HepG2 (cell line): ENCODE measurements around the gene RSAD1. TPM values are rescaled to one million over a fixed set of nuclear protein-coding genes. Genes with fewer than 3 reads are reported as not detected.

Experiments used
- ARNTL ChIP-seq: sonication (generic); formaldehyde crosslinking; IDR thresholded peaks from 2 replicates; pipeline ENCODE4 v1.4.0; 2020; ENCODE audit warnings: mild to moderate bottlenecking, missing genetic modification reagents
- MTA1 ChIP-seq: sonication (generic); formaldehyde crosslinking; IDR thresholded peaks from 2 replicates; pipeline ENCODE4 v1.4.0; 2020; ENCODE audit warnings: missing genetic modification reagents, mild to moderate bottlenecking, borderline replicate concordance
- MYPOP ChIP-seq: sonication (generic); formaldehyde crosslinking; IDR thresholded peaks from 2 replicates; pipeline ENCODE4 v1.8.1; 2023; ENCODE audit warnings: mild to moderate bottlenecking, moderate library complexity, missing genetic modification reagents
- NKX3-1 ChIP-seq: sonication (generic); formaldehyde crosslinking; IDR thresholded peaks from 2 replicates; pipeline ENCODE4 v1.5.0; 2020; ENCODE audit warnings: missing genetic modification reagents
- PHF21A ChIP-seq: sonication (generic); formaldehyde crosslinking; IDR thresholded peaks from 2 replicates; pipeline ENCODE4 v1.5.0; 2020; ENCODE audit warnings: mild to moderate bottlenecking, missing genetic modification reagents
- PRDM4 ChIP-seq: sonication (generic); formaldehyde crosslinking; IDR thresholded peaks from 2 replicates; pipeline ENCODE4 v1.9.0; 2021; ENCODE audit warnings: missing genetic modification reagents, borderline replicate concordance
- SIX1 ChIP-seq: sonication (generic); formaldehyde crosslinking; IDR thresholded peaks from 2 replicates; pipeline ENCODE4 v1.4.0; 2020; ENCODE audit warnings: missing genetic modification reagents, borderline replicate concordance
- YEATS2 ChIP-seq: sonication (generic); formaldehyde crosslinking; IDR thresholded peaks from 2 replicates; pipeline ENCODE4 v1.4.0; 2020; ENCODE audit warnings: missing genetic modification reagents, borderline replicate concordance
- YEATS4 ChIP-seq: sonication (generic); formaldehyde crosslinking; IDR thresholded peaks from 2 replicates; pipeline ENCODE4 v1.4.0; 2020; ENCODE audit warnings: missing genetic modification reagents, borderline replicate concordance
- ZBTB37 ChIP-seq: sonication (generic); formaldehyde crosslinking; IDR thresholded peaks from 2 replicates; pipeline ENCODE4 v1.4.0; 2020; ENCODE audit warnings: mild to moderate bottlenecking, missing genetic modification reagents
- ZNF766 ChIP-seq: sonication (generic); formaldehyde crosslinking; IDR thresholded peaks from 2 replicates; pipeline ENCODE4 v1.5.0; 2020; ENCODE audit warnings: missing genetic modification reagents, borderline replicate concordance
- polyA plus RNA-seq, 8 experiments: library from polyadenylated mRNA; depleted of rRNA in 3 of 8; stranded (reverse) in 7 of 8; unstranded in 1 of 8; fragments of >200 nt; fragmentation: Illumina TruSeq in 4 of 8; extraction: Trizol in 4 of 8; gene quantifications; 2 replicates each; pipeline versions ENCODE4 v1.2.1 to v1.2.3, GENCODE V29; 2011 to 2016; ENCODE audit warnings: low read depth in 4 of 8, missing spikeins in 1 of 8, mixed read lengths in 1 of 8; ENCODE audit not compliant: insufficient read depth in 1 of 8
- total RNA-seq, 5 experiments: library from RNA; depleted of rRNA; stranded (reverse); fragments of >200 nt; fragmentation: Illumina TruSeq; extraction: Trizol; gene quantifications; 2 replicates each; pipeline ENCODE4 v1.2.3, GENCODE V29; 2016; ENCODE audit warnings: low read depth in 1 of 5

Gene RSAD1
- total and polyA plus RNA-seq, 2 of the 13 experiments (the other 11 are each of a cell fraction or from before 2014, with no cell fraction given): 22.7 to 27.7 TPM

- TF ChIP-seq MTA1 (peak; percentile 88), ARNTL (CRISPR knock-in tag) (peak; percentile 25; the same call in 1 of the 2 replicates), YEATS2 (CRISPR knock-in tag) (0 out of 2 replicates have a peak, but pooled peaks have one; percentile 22), PHF21A (CRISPR knock-in tag) (peak; percentile 58; the same call in 1 of the 2 replicates), NKX3-1 (CRISPR knock-in tag) (no peak), YEATS4 (CRISPR knock-in tag) (0 out of 2 replicates have a peak, but pooled peaks have one; percentile 28), ZNF766 (CRISPR knock-in tag) (no peak), ZBTB37 (CRISPR knock-in tag) (no peak), SIX1 (CRISPR knock-in tag) (no peak), PRDM4 (no peak), MYPOP (CRISPR knock-in tag) (0 out of 2 replicates have a peak, but pooled peaks have one; percentile 30)
- TF ChIP-seq, all 625 proteins: peak for 106
These were observed 38.4 kb upstream of the RSAD1 start (continued) for GRCh38 chr17:50440172-50440837.
